ENCODE measurements around the gene CYYR1.
"Not testable (repeated sequence)": the region's sequence is repeated elsewhere in the genome, so short reads cannot be mapped to it uniquely, and the experiment has no call there.

Gene CYYR1

GRCh38 chr21:26473471-26473870 is 99.6 kb downstream of the CYYR1 start:
- DNase-seq, result no peak

DNA sequence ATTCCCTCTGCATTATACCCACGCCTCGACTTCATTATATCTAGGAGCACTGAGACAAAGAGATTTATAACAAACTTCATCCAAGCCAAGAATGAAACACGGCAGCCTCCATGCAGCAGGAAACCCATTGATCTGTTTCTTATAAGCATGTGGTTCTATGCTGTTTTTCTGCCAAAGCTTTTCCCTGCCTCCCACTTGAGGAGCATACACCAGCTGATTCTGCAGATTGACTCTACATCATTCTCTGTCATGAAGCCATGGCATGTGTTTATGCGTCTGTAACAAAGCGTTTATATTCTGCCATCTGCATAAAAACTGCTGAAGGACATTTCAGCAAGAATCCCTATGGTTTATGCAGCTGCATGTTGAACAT is 102.0 kb downstream of the CYYR1 start:
- DNase-seq, result no peak

DNA sequence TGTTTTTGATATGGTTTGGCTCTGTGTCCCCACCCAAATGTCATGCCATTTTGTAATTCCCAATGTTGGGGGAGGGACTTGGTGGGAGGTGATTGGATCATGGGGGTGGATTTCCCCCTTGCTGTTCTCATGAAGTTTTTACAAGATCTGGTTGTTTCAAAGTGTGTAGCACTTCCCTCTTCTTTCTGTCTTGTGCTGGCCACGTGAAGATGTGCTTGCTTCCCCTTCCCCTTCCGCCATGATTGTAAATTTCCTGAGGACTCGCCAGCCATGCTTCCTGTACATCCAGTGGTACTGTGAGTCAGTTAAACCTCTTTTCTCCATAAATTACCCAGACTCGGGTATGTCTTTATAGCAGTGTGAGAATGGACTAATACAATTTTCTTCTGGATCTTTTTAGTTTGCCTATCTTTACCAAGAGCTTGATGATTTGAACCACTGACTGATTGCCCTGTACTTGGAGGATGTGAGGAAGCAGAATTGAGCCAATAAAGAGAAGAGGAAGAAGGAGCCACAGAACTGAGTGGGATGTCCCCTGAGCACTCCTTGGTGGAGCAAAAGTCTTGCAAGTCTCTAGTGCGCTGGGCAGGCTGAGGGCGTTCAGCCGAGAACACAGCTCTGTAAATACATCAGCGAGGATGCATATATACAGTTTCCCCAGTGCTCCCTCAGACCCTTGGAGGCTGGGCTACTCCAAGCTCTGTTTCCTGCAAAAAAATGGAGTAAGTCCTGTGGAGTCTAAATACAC is 102.6 kb downstream of the CYYR1 start:
- DNase-seq, result no peak

DNA sequence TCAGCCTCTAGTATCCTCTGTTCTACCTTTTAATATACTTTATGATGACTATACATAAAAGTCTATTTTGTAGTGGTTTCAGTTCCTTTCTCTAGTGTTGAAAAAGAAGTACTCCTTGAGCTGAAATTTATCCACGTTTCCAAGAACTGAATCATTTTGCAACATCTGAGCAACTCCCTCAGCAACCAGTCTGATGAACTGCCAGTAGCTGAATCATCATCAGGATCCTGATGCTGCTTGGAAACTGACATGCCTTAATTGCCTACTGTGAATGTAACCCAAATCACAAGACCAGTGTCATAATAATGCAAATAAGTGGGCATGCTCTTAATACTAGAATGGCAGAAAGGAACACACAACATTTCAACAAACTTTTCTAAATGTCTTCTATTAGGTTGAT is 103.3 kb downstream of the CYYR1 start:
- no peak for DNase-seq

GRCh38 chr21:26465916-26466315 is 107.2 kb downstream of the CYYR1 start:
- DNase-seq, result no peak

GRCh38 chr21:26461500-26461899 is 111.6 kb downstream of the CYYR1 start:
- no peak for DNase-seq

DNA sequence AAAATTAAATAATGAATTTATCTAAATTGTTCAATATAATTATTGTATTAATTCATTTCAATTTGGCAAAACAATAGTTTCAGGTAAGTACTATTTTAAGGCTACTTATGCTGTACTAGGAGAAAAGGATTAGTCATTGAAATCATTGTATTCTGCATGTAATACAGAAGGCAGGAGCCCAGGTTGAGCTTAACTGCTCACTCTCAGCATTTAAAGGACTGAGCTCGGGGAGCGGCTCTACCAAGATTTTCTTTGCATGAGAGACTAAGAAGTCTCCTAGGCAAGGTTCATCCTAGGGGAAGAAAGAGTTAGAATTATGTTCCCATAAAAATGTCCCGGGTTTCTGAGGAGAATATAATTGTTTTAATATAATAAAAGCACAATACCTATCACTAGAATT is 112.5 kb downstream of the CYYR1 start:
- no peak for DNase-seq

DNA sequence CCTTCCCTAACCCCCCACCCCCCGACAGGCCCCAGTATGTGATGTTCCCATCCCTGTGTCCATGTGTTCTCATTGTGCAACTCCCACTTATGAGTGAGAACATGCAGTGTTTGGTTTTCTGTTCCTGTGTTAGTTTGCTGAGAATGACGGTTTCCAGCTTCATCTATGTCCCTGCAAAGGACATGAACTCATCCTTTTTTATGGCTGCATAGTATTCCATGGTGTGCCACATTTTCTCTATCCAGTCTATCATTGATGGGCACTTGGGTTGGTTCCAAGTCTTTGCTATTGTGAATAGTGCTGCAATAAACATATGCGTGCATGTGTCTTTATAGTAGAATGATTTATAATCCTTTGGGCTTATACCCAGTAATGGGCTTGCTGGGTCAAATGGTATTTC is 114.2 kb downstream of the CYYR1 start:
- not testable (repeated sequence) for DNase-seq

DNA sequence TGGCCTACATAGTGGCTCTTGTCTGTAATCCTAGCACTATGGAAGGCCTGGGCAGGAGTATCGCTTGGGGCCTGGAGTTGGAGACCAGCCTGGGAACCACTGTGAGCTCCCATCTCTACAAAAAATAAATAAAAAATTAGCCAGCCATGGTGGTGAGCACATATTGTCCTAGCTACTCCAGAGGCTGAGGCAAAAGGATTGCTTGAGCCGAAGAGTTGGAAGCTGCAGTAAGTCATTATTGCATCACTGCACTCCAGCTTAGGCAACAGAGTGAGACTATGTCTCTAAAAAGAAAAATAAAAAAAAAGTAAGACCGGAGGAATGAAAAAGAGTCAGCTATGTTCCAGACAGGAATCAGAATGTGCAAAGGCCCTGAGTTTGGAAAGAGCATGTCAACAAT is 115.3 kb downstream of the CYYR1 start:
- DNase-seq, result no peak

DNA sequence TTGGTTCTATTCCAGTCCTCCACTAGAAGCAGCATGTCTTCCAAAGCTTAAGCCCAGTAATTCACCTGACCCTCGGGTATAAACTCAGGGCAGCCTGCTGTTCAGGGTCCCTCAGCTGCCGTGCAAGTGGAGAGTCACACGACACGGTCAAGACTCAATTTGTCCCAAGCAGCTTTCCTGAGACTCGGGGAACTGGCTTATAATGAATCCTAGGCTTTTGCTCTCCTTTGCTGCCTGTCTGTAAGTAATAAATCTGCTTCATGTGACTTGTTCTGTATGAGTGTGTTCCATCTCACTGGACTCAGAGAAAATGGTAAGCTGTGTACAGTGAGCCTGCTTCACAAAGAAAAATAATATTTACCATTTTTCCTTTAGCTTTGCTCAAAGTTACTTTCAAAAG is 119.8 kb downstream of the CYYR1 start:
- DNase-seq, result no peak

GRCh38 chr21:26451081-26451740 is 121.9 kb downstream of the CYYR1 start:
- no peak for DNase-seq

DNA sequence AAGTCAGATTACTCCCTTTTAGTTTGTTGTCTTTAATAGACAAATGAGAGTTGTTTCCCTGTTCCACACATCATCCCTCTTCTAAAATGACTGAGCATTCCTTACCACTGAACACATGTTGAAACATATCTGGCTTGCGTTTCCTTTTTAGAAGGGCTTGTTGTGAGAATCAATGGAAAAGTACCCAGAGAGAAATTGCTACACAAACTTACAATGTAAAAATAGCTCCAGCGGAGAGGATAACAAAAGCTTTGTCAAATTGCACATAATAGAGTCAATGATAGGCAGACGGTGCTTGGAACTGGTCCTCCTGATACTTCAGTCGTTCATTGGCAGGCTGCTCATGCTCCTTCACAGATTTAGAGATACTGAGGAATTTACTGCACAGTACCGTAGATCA is 123.9 kb downstream of the CYYR1 start:
- DNase-seq, result no peak

DNA sequence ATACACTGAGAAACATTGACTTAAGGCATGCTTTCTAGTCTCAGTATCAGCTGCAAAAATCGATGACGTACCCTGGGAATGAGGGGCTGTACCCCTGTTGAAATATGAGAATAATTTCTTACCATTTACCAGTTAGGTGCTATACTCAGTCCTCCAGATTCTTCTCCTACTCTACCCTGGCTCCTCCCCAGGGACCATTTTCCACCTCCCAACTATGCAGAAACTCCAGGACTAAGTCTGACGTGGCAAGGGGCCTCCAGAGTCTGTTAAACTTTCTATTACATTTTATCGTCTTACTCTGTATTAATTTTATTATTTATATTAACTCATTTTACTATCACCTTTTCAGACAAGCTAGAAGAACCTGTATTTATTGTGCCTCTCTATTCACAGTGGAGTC is 124.3 kb downstream of the CYYR1 start:
- no peak for DNase-seq

- DNase-seq, result no peak
These were observed 125.1 kb downstream of the CYYR1 start for GRCh38 chr21:26447932-26448475.

- DNase-seq, result no peak
These were observed 127.6 kb downstream of the CYYR1 start for GRCh38 chr21:26445440-26445839.

GRCh38 chr21:26444646-26445045 is 128.4 kb downstream of the CYYR1 start:
- DNase-seq, result no peak

- DNase-seq, result no peak
These were observed 129.2 kb downstream of the CYYR1 start for GRCh38 chr21:26443867-26444266.

- no peak for DNase-seq
These were observed 129.8 kb downstream of the CYYR1 start for GRCh38 chr21:26443291-26443690.

GRCh38 chr21:26441149-26441548 is 131.9 kb downstream of the CYYR1 start:
- no peak for DNase-seq

DNA sequence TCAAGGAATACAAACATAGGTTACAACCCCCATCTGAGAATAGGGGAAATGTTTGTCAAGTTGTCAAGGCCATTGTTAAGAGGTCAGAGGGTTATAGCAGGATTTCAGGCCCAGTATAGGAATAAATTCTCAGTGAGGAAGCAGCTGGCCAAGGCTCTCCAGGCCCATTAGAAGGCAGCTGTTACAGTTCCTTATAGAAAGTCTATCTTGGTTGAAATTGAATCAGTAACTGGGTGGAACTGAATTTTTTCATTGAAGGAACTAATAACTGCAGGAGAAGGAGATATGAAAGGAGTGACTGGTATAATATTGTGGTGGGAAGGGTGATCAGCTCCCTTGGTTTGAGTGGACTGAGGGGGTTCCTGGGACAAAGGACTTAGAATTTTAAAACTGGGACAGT is 134.1 kb downstream of the CYYR1 start:
- DNase-seq, result no peak

DNA sequence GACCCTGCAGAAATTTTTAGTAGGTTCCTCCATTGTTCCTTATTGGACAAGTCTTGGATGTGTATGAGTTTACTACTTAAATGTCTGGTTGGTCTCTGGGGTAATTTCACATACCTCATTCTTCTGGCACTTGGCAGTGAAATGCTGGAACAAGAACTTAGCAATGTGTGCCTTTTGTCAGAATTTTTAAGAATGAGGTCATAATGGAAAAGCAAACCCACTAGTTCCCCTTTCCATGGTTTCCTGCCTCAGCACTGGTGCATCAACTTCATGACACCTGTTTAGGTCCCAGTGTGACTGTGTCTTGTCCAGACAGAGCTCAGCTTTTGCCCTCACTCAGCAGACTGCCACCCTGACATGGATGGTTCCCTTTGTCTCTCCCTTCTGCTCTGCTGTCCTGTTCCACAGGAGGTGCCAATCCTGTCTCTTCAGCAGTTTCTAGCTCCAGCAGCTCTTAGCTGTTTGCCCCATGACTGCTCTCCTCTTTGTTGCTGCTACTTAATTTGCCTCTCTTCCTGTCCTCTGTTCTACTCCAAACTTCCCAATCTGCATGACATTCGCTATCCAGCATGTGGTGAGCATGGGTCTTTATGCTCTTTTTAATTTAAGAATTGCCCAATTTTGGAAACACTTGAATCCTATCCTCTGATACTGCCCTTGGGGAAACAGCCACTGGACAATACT is 135.6 kb downstream of the CYYR1 start:
- DNase-seq, result no peak

DNA sequence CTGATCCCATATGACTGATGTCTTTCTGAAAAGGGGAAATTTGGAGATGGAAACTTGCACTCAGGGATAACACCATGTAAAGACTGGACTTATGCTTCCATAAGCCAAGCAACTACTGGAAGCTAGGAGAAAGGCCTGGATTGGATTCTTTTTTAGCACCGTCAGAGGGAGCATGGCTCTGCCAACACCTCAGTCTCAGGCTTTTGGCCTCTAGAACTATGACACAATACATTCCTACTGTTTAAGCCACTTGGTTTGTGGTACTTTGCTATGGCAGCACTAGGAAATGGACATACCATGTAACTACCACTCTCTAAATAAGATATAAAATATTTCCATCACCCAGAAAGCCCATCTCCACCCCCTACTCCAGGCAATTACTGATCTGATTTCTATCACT is 139.7 kb downstream of the CYYR1 start:
- DNase-seq, result no peak

DNA sequence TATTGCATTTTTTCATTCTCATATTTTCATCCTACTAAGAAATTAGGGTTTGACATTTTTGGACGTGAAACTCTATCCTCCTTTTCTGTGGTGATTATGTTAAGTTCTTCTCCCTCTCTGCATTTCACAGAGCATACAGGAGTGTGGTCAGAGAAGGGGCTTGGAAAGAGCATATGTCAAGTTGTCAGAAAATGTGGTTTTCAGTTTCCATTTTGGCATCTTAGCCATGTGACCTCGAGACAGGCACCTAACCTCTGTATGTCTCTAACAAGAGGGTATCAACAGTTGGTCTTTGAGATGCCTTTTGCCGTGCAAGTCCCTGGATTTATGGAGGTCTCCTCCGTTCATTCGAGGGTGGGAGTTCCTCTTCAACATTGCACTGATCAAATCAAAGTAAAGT is 140.7 kb downstream of the CYYR1 start:
- DNase-seq, result no peak

DNA sequence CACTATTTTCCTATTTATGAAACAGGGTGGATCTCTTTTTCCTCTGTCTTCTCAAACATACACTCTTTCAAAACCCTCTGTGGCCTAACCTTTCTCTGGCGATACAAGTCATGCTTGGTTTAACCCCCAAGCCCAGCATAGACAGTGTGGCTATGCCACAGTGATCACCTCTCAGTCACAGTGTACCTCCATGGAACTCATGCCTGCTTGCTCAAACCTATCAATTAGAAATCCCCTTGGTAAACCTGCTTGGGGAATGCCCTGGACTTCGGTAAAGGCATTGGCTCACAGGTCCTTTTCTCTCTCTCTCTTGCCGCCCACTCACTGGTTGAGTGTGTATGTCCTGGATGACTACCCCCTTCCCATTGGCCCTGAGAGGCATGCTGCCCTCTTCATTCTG is 147.5 kb downstream of the CYYR1 start:
- no peak for DNase-seq
